A549 (cell line): Measurements from ENCODE around the gene S100A13. TPM values are rescaled to one million over a fixed set of nuclear protein-coding genes. Genes with fewer than 3 reads are reported as not detected.

Source experiments
- ATAC-seq, 2 experiments: fragments of 200-7000 bp in 1 of 2; fragments of >200 bp in 1 of 2; cut with Nextera tagmentation in 1 of 2; cut with Tn5 transposase in 1 of 2; 3 replicates each; pipeline versions ENCODE4 v1.8.0 to v1.9.1; 2018 to 2020; ENCODE audit warnings: mild to moderate bottlenecking in 1 of 2, moderate library complexity in 1 of 2
- CTCF ChIA-PET: fragments of 300-600 bp; sonication (Branson Sonifier 250); formaldehyde crosslinking; extraction: SDS; loops from one replicate; lab custom pipeline; 2021; ENCODE audit warnings: antibody characterized with exemption, inconsistent platforms; lab: Yijun Ruan, JAX
- POLR2A ChIA-PET: fragments of 350-600 bp; formaldehyde crosslinking; extraction: SDS; loops from one replicate; lab custom pipeline; 2021; ENCODE audit warnings: antibody characterized with exemption, inconsistent platforms; lab: Yijun Ruan, JAX
- DNase-seq, 2 experiments: peaks; one replicate each; pipeline versions ENCODE4 v3.0.0 to v3.0.0-alpha.2; 2011 to 2016; ENCODE audit warnings: low read depth in 1 of 2, low spot score in 1 of 2
- FAIRE-seq: peaks from 2 replicates; lab custom pipeline; 2011; peaks lifted over from hg19 to GRCh38; lab: Jason Lieb, UNC
- H3K27ac ChIP-seq, 2 experiments: fragments of >200 bp; sonication (Bioruptor Twin); formaldehyde crosslinking; 3 replicates each; pipeline ENCODE4 v1.5.1; 2016 to 2017
- H3K4me1 ChIP-seq: fragments of >200 bp; sonication (Bioruptor Twin); formaldehyde crosslinking; 3 replicates; pipeline ENCODE4 v1.6.1; 2016
- H3K4me2 ChIP-seq: fragments of >200 bp; sonication (Bioruptor Twin); formaldehyde crosslinking; 3 replicates; pipeline ENCODE4 v1.6.1; 2016
- H3K4me3 ChIP-seq: fragments of >200 bp; sonication (Bioruptor Twin); formaldehyde crosslinking; 3 replicates; pipeline ENCODE4 v1.5.1; 2016
- H3K9me3 ChIP-seq: fragments of >200 bp; sonication (Bioruptor Twin); formaldehyde crosslinking; 3 replicates; pipeline ENCODE4 v1.6.1; 2016
- CBX2 ChIP-seq: fragments of 200-600 bp; sonication (generic); IDR thresholded peaks from 2 replicates; pipeline ENCODE4 v1.6.1; 2016; ENCODE audit warnings: low read depth, mild to moderate bottlenecking, borderline replicate concordance
- CEBPB ChIP-seq, 2 experiments: fragments of >200 bp in 1 of 2; sonication (Bioruptor Twin) in 1 of 2; formaldehyde crosslinking in 1 of 2; IDR thresholded peaks; 2 replicates each; pipeline ENCODE4 v1.6.1; 2012 to 2016
- CTCF ChIP-seq: fragments of >200 bp; sonication (Bioruptor Twin); formaldehyde crosslinking; IDR thresholded peaks from 3 replicates; pipeline ENCODE4 v1.5.1; 2016
- EHF ChIP-seq: fragments of 250-450 bp; sonication (Bioruptor Pico); IDR thresholded peaks from 2 replicates; pipeline ENCODE4 v1.5.0; 2020; ENCODE audit warnings: mild to moderate bottlenecking
- FOSL2 ChIP-seq, 2 experiments: fragments of 450-650 bp in 1 of 2; fragments of >200 bp in 1 of 2; sonication (Bioruptor Twin) in 1 of 2; formaldehyde crosslinking; IDR thresholded peaks; 2 replicates each; pipeline versions ENCODE4 v1.5.0 to v1.6.1; 2016 to 2020; ENCODE audit warnings: mild to moderate bottlenecking in 1 of 2, moderate library complexity in 1 of 2
- GATA3 ChIP-seq: IDR thresholded peaks from 2 replicates; pipeline ENCODE4 v1.6.1; 2012; ENCODE audit warnings: borderline replicate concordance
- HMGXB4 ChIP-seq: fragments of 250-450 bp; sonication (Bioruptor Pico); IDR thresholded peaks from 2 replicates; pipeline ENCODE4 v1.5.0; 2021; ENCODE audit warnings: mild to moderate bottlenecking, moderate library complexity, borderline replicate concordance
- HOXA7 ChIP-seq: fragments of 250-450 bp; sonication (Bioruptor Pico); IDR thresholded peaks from 2 replicates; pipeline ENCODE4 v1.5.0; 2020; ENCODE audit warnings: mild to moderate bottlenecking, moderate library complexity
- HOXB5 ChIP-seq: fragments of 250-450 bp; sonication (Bioruptor Pico); IDR thresholded peaks from 2 replicates; pipeline ENCODE4 v1.5.0; 2020; ENCODE audit warnings: mild to moderate bottlenecking, moderate library complexity
- JUN ChIP-seq, 2 experiments: fragments of >200 bp; sonication (Bioruptor Twin); formaldehyde crosslinking; IDR thresholded peaks; 2 replicates in 1 of 2; 3 replicates in 1 of 2; pipeline ENCODE4 v1.6.1; 2016 to 2017
- JUNB ChIP-seq: fragments of >200 bp; sonication (Bioruptor Twin); formaldehyde crosslinking; IDR thresholded peaks from 2 replicates; pipeline ENCODE4 v1.6.1; 2016
- KDM1A ChIP-seq: fragments of 200-600 bp; sonication (generic); IDR thresholded peaks from 2 replicates; pipeline ENCODE4 v1.6.1; 2016; ENCODE audit warnings: low read depth, mild to moderate bottlenecking
- MAX ChIP-seq: IDR thresholded peaks from 2 replicates; pipeline ENCODE4 v1.6.1; 2012
- MYC ChIP-seq: IDR thresholded peaks from 2 replicates; pipeline ENCODE4 v1.6.1; 2012; ENCODE audit warnings: mild to moderate bottlenecking, inconsistent platforms, low read length, improper control_type of control experiment, borderline replicate concordance
- NFE2L2 ChIP-seq: fragments of 150-350 bp; conservative IDR thresholded peaks from 2 replicates; pipeline ENCODE4 v1.6.1; 2014; ENCODE audit warnings: low read length
- PBX3 ChIP-seq: IDR thresholded peaks from 2 replicates; pipeline ENCODE4 v1.6.1; 2012
- PHF8 ChIP-seq: fragments of 200-600 bp; sonication (generic); IDR thresholded peaks from 2 replicates; pipeline ENCODE4 v1.6.1; 2016; ENCODE audit warnings: low read depth, mild to moderate bottlenecking, antibody characterized with exemption, moderate library complexity, borderline replicate concordance
- POLR2A ChIP-seq: IDR thresholded peaks from 2 replicates; pipeline ENCODE4 v1.6.1; 2012; ENCODE audit warnings: mild to moderate bottlenecking, low read length
- RAD21 ChIP-seq, 2 experiments: fragments of >200 bp in 1 of 2; sonication (Bioruptor Twin) in 1 of 2; formaldehyde crosslinking in 1 of 2; IDR thresholded peaks in 1 of 2; conservative IDR thresholded peaks in 1 of 2; 2 replicates in 1 of 2; 3 replicates in 1 of 2; pipeline ENCODE4 v1.6.1; 2012 to 2018; ENCODE audit warnings: inconsistent platforms in 1 of 2
- RARB ChIP-seq: fragments of 250-450 bp; sonication (Bioruptor Pico); IDR thresholded peaks from 2 replicates; pipeline ENCODE4 v1.8.0; 2021; ENCODE audit warnings: mild to moderate bottlenecking, moderate library complexity
- SMC3 ChIP-seq: fragments of >200 bp; sonication (Bioruptor Twin); formaldehyde crosslinking; IDR thresholded peaks from 3 replicates; pipeline ENCODE4 v1.6.1; 2018; ENCODE audit warnings: inconsistent platforms
- SREBF2 ChIP-seq: fragments of 450-650 bp; IDR thresholded peaks from 2 replicates; pipeline ENCODE4 v1.6.1; 2014; ENCODE audit warnings: mild to moderate bottlenecking, moderate library complexity
- TFCP2L1 ChIP-seq: fragments of 250-450 bp; sonication (Bioruptor Pico); IDR thresholded peaks from 2 replicates; pipeline ENCODE4 v1.5.0; 2021; ENCODE audit warnings: mild to moderate bottlenecking
- TP53 ChIP-seq: fragments of 250-450 bp; sonication (Bioruptor Pico); IDR thresholded peaks from 2 replicates; pipeline ENCODE4 v1.5.0; 2021; ENCODE audit warnings: mild to moderate bottlenecking, moderate library complexity
- ZC3H11A ChIP-seq: fragments of 450-650 bp; IDR thresholded peaks from 2 replicates; pipeline ENCODE4 v1.6.1; 2014; ENCODE audit warnings: antibody characterized with exemption, mild to moderate bottlenecking
- WGBS: methylation state at CpG from one replicate; pipeline ENCODE4 v1.1.6; 2017; ENCODE audit errors: missing lambda C conversion rate; 5-methylcytosine and 5-hydroxymethylcytosine counted together
- polyA plus RNA-seq, 4 experiments: library from polyadenylated mRNA; depleted of rRNA in 3 of 4; stranded (reverse); fragments of >200 nt; fragmentation: RNase III in 1 of 4; extraction: RNeasy Plus Mini Kit Qiagen cat#74134 plus additional on column Dnase treatment in 1 of 4; gene quantifications; 2 replicates in 3 of 4; 3 replicates in 1 of 4; pipeline ENCODE4 v1.2.3, GENCODE V29; 2011 to 2017
- TF ChIP-seq, protein P1 (sequence below): fragments of 200-600 bp; sonication (generic); IDR thresholded peaks from 2 replicates; pipeline ENCODE4 v1.6.1; 2016; ENCODE audit warnings: antibody characterized with exemption, mild to moderate bottlenecking, moderate library complexity
- TF ChIP-seq, protein P2 (sequence below): fragments of 250-450 bp; sonication (Bioruptor Pico); IDR thresholded peaks from 2 replicates; pipeline ENCODE4 v1.5.0; 2020; ENCODE audit warnings: low read depth, mild to moderate bottlenecking, moderate library complexity
- TF ChIP-seq, protein P3 (sequence below): fragments of >200 bp; sonication (Bioruptor Twin); formaldehyde crosslinking; IDR thresholded peaks from 3 replicates; pipeline ENCODE4 v1.6.1; 2016

The S100A13 gene
- polyA plus RNA-seq, 2 of the 4 experiments (the other 2 are of a cell fraction), result 113 to 129 TPM

GRCh38 chr1:153608742-153609584, 18.3 kb downstream of the S100A13 start:
- ChIA-PET POLR2A (interaction anchor here (0.6 to 4.7 kb wide), 5 partner anchors 18 to 67 kb away, joined by 3 to 39 read pairs (median 6); partner anchors contain the start of genes CHTOP and S100A13), CTCF (interaction anchor here (1.3 to 7.9 kb wide), 5 partner anchors 18 to 98 kb away, joined by 3 to 57 read pairs (median 7); partner anchors contain the start of genes S100A1 and S100A13)
- H3K4me2 ChIP-seq, result peak overlapping the region; percentile 96
- FAIRE-seq, result no peak
- ATAC-seq, result peak; percentile 73 to 82
- H3K4me1 ChIP-seq, result peaks cover 44% of the 10 kb centered on the region
- peak overlapping the region; percentile 91 to 96 for H3K27ac ChIP-seq
- DNase-seq, result peak; percentile 88 to 98
- H3K9me3 ChIP-seq, result no peaks in the 10 kb centered on the region
- H3K4me3 ChIP-seq, result peak overlapping the region; percentile 45
- WGBS, result 5% methylated on average over 16 of the region's 19 CpGs
- TF ChIP-seq ZC3H11A (no peak), HOXB5 (CRISPR knock-in tag) (no peak), TP53 (CRISPR knock-in tag) (no peak), JUNB (0 out of 2 replicates have a peak, but pooled peaks have one; percentile 34), EHF (CRISPR knock-in tag) (no peak), NFE2L2 (no peak), RAD21 (conservative IDR thresholded peaks at IDR 0.05 in 1 of 2, IDR thresholded peaks at IDR 0.05 in 1 of 2) (no peak; a peak in 1 of 5 replicates), SREBF2 (no peak), HMGXB4 (no peak), MYC (peak; percentile 56; the same call in 1 of the 2 replicates), PBX3 (peak; percentile 94), PHF8 (no peak), CTCF (no peak), POLR2A (peak; percentile 46; the same call in 1 of the 2 replicates), CBX2 (no peak), MAX (peak; percentile 21), KDM1A (no peak), SMC3 (peak; percentile 2; the same call in 1 of the 3 replicates), JUN (IDR thresholded peaks at IDR 0.05) (peak; percentile 57 to 69), HOXA7 (no peak), TFCP2L1 (CRISPR knock-in tag) (no peak), GATA3 (0 out of 2 replicates have a peak, but pooled peaks have one; percentile 13), CEBPB (IDR thresholded peaks at IDR 0.05) (no peak), FOSL2 (IDR thresholded peaks at IDR 0.05) (peak; percentile 59), FOSL2 (CRISPR knock-in tag; IDR thresholded peaks at IDR 0.05) (peak; percentile 78), RARB (CRISPR knock-in tag) (no peak)
- TF ChIP-seq, protein P1, sequence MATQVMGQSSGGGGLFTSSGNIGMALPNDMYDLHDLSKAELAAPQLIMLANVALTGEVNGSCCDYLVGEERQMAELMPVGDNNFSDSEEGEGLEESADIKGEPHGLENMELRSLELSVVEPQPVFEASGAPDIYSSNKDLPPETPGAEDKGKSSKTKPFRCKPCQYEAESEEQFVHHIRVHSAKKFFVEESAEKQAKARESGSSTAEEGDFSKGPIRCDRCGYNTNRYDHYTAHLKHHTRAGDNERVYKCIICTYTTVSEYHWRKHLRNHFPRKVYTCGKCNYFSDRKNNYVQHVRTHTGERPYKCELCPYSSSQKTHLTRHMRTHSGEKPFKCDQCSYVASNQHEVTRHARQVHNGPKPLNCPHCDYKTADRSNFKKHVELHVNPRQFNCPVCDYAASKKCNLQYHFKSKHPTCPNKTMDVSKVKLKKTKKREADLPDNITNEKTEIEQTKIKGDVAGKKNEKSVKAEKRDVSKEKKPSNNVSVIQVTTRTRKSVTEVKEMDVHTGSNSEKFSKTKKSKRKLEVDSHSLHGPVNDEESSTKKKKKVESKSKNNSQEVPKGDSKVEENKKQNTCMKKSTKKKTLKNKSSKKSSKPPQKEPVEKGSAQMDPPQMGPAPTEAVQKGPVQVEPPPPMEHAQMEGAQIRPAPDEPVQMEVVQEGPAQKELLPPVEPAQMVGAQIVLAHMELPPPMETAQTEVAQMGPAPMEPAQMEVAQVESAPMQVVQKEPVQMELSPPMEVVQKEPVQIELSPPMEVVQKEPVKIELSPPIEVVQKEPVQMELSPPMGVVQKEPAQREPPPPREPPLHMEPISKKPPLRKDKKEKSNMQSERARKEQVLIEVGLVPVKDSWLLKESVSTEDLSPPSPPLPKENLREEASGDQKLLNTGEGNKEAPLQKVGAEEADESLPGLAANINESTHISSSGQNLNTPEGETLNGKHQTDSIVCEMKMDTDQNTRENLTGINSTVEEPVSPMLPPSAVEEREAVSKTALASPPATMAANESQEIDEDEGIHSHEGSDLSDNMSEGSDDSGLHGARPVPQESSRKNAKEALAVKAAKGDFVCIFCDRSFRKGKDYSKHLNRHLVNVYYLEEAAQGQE, result no peak
- TF ChIP-seq, protein P2, sequence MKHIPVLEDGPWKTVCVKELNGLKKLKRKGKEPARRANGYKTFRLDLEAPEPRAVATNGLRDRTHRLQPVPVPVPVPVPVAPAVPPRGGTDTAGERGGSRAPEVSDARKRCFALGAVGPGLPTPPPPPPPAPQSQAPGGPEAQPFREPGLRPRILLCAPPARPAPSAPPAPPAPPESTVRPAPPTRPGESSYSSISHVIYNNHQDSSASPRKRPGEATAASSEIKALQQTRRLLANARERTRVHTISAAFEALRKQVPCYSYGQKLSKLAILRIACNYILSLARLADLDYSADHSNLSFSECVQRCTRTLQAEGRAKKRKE (CRISPR knock-in tag), result no peak
- TF ChIP-seq, protein P3, sequence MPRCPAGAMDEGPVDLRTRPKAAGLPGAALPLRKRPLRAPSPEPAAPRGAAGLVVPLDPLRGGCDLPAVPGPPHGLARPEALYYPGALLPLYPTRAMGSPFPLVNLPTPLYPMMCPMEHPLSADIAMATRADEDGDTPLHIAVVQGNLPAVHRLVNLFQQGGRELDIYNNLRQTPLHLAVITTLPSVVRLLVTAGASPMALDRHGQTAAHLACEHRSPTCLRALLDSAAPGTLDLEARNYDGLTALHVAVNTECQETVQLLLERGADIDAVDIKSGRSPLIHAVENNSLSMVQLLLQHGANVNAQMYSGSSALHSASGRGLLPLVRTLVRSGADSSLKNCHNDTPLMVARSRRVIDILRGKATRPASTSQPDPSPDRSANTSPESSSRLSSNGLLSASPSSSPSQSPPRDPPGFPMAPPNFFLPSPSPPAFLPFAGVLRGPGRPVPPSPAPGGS, result peak; percentile 33; the same call in 2 of the 3 replicates
